Measurements from ENCODE around the gene UTS2R. TPM values are rescaled to one million over a fixed set of nuclear protein-coding genes. Genes with fewer than 3 reads are reported as not detected.

Gene UTS2R
- polyA plus RNA-seq, 1 experiment = not detected

GRCh38 chr17:82390015-82390859 lies 18.7 kb downstream of the UTS2R start:
- no peak for TF ChIP-seq CTCF (IDR thresholded peaks at IDR 0.05; ENCODE audit: low read depth, low read length)

GRCh38 chr17:82390860-82391435 lies 19.4 kb downstream of the UTS2R start:
- H3K27me3 ChIP-seq (ENCODE audit: control insufficient read depth, insufficient read depth, low read length) = peaks cover 15% of the 10 kb centered on the region
- no peaks in the 10 kb centered on the region; the same call in 1 of the 2 replicates for H3K9me3 ChIP-seq (ENCODE audit: control insufficient read depth, insufficient read depth, low read length)
- POLR2A ChIA-PET = interaction anchor here (0.6 kb wide), 1 partner anchor 57 kb away, joined by 3 read pairs; no protein-coding TSS in a partner anchor
- TF ChIP-seq CTCF (IDR thresholded peaks at IDR 0.05; ENCODE audit: low read depth, low read length) = no peak
- H3K27ac ChIP-seq (ENCODE audit: low read depth, low read length) = no peak overlapping the region
- no peak for DNase-seq (ENCODE audit: low read depth, low spot score)
- CTCF ChIA-PET = no interaction called here
- H3K4me3 ChIP-seq (ENCODE audit: low read depth, low read length) = no peak overlapping the region

More at GRCh38 chr17:82390015-82390859, 18.7 kb downstream of the UTS2R start:
- H3K27ac ChIP-seq (ENCODE audit: low read depth, low read length) = no peak overlapping the region
- H3K27me3 ChIP-seq (ENCODE audit: control insufficient read depth, insufficient read depth, low read length) = peaks cover 22% of the 10 kb centered on the region
- ChIA-PET POLR2A (interaction anchor here (0.6 kb wide), 1 partner anchor 56 kb away, joined by 3 read pairs; no protein-coding TSS in a partner anchor), CTCF (no interaction called here)
- no peak for DNase-seq (ENCODE audit: low read depth, low spot score)
- no peaks in the 10 kb centered on the region; the same call in 1 of the 2 replicates for H3K9me3 ChIP-seq (ENCODE audit: control insufficient read depth, insufficient read depth, low read length)
- H3K4me3 ChIP-seq (ENCODE audit: low read depth, low read length) = no peak overlapping the region

- H3K9me3 ChIP-seq (ENCODE audit: control insufficient read depth, insufficient read depth, low read length) = no peaks in the 10 kb centered on the region; the same call in 1 of the 2 replicates
- H3K27ac ChIP-seq (ENCODE audit: low read depth, low read length) = no peak overlapping the region
- TF ChIP-seq CTCF (IDR thresholded peaks at IDR 0.05; ENCODE audit: low read depth, low read length) = no peak
- CTCF ChIA-PET = no interaction called here
- POLR2A ChIA-PET = interaction anchor here (0.6 kb wide), 1 partner anchor 426 kb away, joined by 7 read pairs; no protein-coding TSS in a partner anchor
- no peak for DNase-seq (ENCODE audit: low read depth, low spot score)
- peaks cover 10% of the 10 kb centered on the region for H3K27me3 ChIP-seq (ENCODE audit: control insufficient read depth, insufficient read depth, low read length)
- H3K4me3 ChIP-seq (ENCODE audit: low read depth, low read length) = no peak overlapping the region
These were observed 20.0 kb downstream of the UTS2R start for GRCh38 chr17:82391496-82392066.

GRCh38 chr17:82392209-82392920 lies 20.8 kb downstream of the UTS2R start:
- no peaks in the 10 kb centered on the region; the same call in 1 of the 2 replicates for H3K9me3 ChIP-seq (ENCODE audit: control insufficient read depth, insufficient read depth, low read length)
- peaks cover 3% of the 10 kb centered on the region for H3K27me3 ChIP-seq (ENCODE audit: control insufficient read depth, insufficient read depth, low read length)
- POLR2A ChIA-PET = interaction anchor here (0.6 kb wide), 1 partner anchor 427 kb away, joined by 7 read pairs; no protein-coding TSS in a partner anchor
- no peak overlapping the region for H3K27ac ChIP-seq (ENCODE audit: low read depth, low read length)
- no peak for DNase-seq (ENCODE audit: low read depth, low spot score)
- no peak overlapping the region for H3K4me3 ChIP-seq (ENCODE audit: low read depth, low read length)
- TF ChIP-seq CTCF (IDR thresholded peaks at IDR 0.05; ENCODE audit: low read depth, low read length) = no peak
- CTCF ChIA-PET = no interaction called here
